ENCODE data around the gene GTF2H4.
"Not testable (repeated sequence)": the region's sequence is repeated elsewhere in the genome, so short reads cannot be mapped to it uniquely, and the experiment has no call there.

Gene GTF2H4

DNA sequence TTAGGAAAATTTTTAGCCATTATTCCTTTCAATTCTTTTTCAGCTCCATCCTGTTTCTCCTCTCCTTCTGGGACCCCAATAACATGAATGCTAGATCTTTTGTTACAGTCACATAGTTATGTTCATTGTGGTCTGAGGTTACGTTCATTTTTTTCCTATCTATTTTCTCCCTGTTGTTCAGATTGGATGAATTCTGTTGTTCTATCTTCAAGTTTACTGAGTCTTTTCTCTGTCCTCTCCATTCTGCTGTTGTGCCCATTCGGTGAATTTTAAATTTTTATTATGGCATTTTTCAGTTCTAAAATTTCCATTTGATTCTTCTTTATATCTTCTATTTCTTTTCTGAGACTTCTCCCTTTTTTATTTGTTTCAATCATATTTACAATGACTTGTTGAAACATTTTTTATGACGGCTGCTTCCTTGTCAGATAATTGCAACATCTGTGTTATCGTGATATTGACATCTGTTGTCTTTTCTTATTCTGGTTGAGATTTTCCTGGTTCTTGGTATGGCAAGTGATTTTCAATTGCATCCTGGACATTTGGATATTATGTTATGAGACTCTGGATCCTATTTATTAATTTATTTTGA, 36.3 kb upstream of the GTF2H4 start:
- no peak overlapping the region for H3K4me3 ChIP-seq (replicated peaks in 1 of 2; ENCODE audit: low read depth in 2 of 2, low read length in 2 of 2)
- TF ChIP-seq, protein P1, sequence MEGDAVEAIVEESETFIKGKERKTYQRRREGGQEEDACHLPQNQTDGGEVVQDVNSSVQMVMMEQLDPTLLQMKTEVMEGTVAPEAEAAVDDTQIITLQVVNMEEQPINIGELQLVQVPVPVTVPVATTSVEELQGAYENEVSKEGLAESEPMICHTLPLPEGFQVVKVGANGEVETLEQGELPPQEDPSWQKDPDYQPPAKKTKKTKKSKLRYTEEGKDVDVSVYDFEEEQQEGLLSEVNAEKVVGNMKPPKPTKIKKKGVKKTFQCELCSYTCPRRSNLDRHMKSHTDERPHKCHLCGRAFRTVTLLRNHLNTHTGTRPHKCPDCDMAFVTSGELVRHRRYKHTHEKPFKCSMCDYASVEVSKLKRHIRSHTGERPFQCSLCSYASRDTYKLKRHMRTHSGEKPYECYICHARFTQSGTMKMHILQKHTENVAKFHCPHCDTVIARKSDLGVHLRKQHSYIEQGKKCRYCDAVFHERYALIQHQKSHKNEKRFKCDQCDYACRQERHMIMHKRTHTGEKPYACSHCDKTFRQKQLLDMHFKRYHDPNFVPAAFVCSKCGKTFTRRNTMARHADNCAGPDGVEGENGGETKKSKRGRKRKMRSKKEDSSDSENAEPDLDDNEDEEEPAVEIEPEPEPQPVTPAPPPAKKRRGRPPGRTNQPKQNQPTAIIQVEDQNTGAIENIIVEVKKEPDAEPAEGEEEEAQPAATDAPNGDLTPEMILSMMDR (IDR thresholded peaks at IDR 0.05; ENCODE audit: low read depth, low read length) = no peak
- DNase-seq (ENCODE audit: low read depth in 2 of 2) = no peak

DNA sequence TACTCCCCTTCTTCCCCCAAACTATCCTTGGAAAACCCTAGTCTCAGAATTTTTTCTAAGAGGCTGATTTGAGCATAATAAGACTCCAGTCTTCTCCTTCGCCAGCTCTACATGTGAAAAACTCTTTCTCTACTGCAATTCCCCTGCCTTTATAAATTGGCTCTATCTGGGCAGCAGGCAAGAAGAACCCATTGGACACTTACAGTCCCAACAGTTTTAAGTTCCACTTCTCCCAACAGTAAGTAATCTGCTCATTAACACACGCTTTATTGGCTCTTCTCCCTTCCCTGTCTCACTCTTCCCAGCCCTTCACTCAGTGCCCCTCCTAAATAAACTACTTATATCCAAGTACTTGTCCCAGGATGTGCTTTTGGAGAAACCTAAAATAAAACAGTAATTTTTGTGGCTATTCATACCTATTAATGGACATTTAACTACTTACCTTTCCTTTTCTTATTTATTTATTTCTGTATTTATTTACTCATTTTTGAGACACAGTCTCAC, 34.8 kb upstream of the GTF2H4 start:
- no peak for DNase-seq (ENCODE audit: low read depth in 2 of 2)
- TF ChIP-seq, protein P1 (IDR thresholded peaks at IDR 0.05; ENCODE audit: low read depth, low read length) = no peak

DNA sequence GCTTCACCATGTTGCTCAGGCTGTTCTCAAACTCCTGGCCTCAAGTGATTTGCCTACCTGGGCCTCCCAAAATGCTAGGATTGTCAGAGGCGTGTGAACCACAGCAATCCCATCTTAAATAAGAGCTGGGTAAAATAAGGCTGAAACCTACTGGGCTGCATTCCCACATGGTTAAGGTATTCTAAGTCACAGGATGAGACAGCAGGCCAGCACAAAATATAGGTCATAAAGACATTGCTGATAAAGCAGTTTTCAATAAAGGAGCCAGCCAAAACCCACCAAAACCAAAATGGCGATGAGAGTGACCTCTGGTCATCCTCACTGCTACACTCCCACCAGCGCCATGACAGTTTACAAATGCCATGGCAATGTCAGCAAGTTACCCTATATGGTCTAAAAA, 34.2 kb upstream of the GTF2H4 start:
- DNase-seq (ENCODE audit: low read depth in 2 of 2); H3K4me3 ChIP-seq (replicated peaks in 1 of 2; ENCODE audit: low read depth in 2 of 2, low read length in 2 of 2): not testable (repeated sequence)

More for the DNA sequence above, 34.8 kb upstream of the GTF2H4 start:
- H3K4me3 ChIP-seq (replicated peaks in 1 of 2; ENCODE audit: low read depth in 2 of 2, low read length in 2 of 2) = no peak overlapping the region

DNA sequence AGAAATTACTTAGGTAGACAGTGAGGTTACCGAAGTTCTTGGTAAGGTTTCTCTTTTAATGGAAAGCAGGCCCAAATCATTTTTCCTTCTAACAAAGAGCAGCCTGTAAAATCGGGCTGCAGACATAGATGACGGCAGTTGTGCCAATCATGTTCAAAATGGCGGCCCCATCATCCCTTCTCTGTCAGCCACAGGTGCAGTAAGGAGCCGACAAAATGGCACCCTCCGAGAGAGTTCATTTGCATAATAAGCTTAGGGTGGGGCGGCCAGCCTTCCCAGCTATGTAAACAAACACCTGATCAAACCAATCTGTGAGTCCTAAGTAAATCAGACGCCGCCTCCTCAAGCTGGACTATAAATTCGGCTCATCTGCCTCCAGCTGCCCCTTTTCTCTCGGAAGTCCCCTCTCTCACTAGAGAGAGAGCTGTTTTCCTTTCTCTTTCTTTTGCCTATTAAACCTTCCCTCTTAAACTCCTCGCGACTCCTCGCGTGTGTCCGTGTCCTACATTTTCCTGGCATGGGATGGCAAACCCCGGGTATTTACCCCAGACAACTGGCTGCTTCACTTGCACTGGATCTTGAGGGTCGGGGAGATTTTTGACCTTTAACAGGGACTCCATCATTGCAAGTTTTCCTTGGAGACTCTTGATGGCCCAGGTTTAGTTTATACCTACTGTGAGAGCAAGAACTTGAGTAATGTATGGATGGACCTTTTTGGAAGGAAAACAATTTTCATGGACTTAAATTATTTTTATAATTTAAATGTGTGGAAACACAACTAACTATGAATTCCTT, 32.6 kb upstream of the GTF2H4 start:
- no peak for DNase-seq (ENCODE audit: low read depth in 2 of 2)
- TF ChIP-seq, protein P1 (IDR thresholded peaks at IDR 0.05; ENCODE audit: low read depth, low read length) = no peak
- H3K4me3 ChIP-seq (replicated peaks in 1 of 2; ENCODE audit: low read depth in 2 of 2, low read length in 2 of 2) = no peak overlapping the region

DNA sequence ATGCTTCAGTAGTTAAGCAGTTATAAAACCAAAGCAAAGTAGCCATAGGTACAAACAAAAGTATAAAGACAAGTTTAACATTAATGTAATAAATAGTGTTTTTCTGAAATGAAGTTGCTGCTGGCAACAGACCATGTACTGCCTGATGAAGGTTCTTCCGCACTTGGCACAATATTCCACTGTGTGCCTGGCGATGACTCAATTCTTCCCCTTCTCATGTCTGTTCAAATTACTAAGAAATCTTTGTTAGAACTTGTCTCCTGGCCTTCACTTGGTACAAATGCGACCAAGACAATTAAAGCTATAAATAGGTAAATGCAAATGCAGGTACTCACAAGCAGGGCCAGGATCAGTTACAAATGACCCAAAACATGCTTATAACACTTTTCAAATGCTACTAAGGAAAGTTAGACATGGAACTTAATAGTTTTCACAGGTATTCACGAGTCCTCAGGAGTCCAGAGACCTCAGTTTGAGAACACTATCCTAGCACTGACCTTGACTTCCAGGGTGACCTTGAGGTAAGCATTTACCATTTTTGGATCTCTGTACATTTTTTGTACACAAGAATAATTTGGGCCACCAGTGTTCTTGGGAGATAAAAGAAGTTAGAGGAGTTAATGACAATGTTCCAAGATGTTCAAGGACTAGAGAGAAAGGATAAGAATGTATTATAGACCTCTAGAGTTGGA, 31.8 kb upstream of the GTF2H4 start:
- TF ChIP-seq, protein P1 (IDR thresholded peaks at IDR 0.05; ENCODE audit: low read depth, low read length) = no peak
- H3K4me3 ChIP-seq (replicated peaks in 1 of 2; ENCODE audit: low read depth in 2 of 2, low read length in 2 of 2) = no peak overlapping the region
- peak; percentile 87 to 94 for DNase-seq (ENCODE audit: low read depth in 2 of 2)

DNA sequence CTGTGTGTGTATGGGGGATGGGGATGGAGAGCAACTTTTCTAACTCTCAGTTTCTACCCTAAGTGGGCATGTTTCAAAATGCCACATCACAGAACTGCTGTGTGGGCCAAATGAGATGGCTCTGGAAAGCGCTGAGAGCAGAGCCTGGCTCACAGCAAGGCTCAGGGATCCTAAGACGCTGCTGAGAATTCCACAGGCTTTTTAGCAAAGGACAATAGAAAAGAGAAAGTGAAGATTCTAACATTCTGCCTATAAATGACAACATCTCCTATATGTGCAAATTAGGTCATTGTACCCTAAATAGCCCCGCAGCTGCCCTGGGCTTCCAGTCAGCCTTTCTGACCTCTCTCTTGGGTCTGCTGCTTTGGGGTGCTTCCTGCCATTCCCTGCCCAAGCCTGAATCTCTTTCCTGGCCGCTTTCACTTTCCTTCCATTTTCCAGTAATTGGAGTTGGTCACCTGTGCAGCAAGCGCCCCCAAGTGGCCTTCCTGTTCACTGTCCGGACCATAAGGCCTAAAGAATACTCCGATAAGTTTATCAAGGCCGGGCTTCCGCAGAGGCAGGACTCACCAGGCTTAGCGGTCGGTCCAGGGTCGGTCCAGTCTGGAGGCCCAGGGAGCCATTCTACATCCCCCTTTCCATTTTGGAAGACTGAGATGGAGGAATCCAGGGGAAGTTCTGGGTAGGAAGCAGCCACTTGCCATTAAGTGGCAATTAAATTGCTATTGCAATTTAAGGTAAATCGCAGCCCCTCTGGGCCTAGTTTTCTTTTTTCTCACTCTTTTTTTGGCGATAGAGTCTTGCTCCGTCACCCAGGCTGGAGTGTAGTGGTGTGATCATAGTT, 30.4 kb upstream of the GTF2H4 start:
- TF ChIP-seq, protein P1 (IDR thresholded peaks at IDR 0.05; ENCODE audit: low read depth, low read length) = peak; percentile 87
- peak; percentile 93 to 95 for DNase-seq (ENCODE audit: low read depth in 2 of 2)
- peak overlapping the region in 1 of 2 donors; percentile 24 for H3K4me3 ChIP-seq (replicated peaks in 1 of 2; ENCODE audit: low read depth in 2 of 2, low read length in 2 of 2)
